SU-DHL-6 (cell line): ENCODE results near the gene ATP10A.

Experiments used
- H2AFZ ChIP-seq: fragments of 200-600 bp; sonication (generic); 2 replicates; pipeline ENCODE4 v1.6.1; 2014; ENCODE audit warnings: low read depth, mild to moderate bottlenecking, moderate library complexity, mixed read lengths, antibody characterized with exemption, low read length; ENCODE audit not compliant: severe bottlenecking
- H3F3A ChIP-seq: fragments of 200-600 bp; shearing (Covaris generic); 2 replicates; pipeline ENCODE4 v1.6.0; 2016; ENCODE audit warnings: antibody characterized with exemption, mild to moderate bottlenecking; ENCODE audit not compliant: insufficient read depth
- H3K27ac ChIP-seq: fragments of 200-600 bp; sonication (generic); 2 replicates; pipeline ENCODE4 v1.5.1; 2016; ENCODE audit warnings: low read depth, mild to moderate bottlenecking, low read length, moderate library complexity, mixed read lengths
- H3K27me3 ChIP-seq: fragments of 200-600 bp; sonication (generic), shearing (Covaris generic); 2 replicates; pipeline ENCODE4 v1.6.0; 2014; ENCODE audit warnings: mild to moderate bottlenecking, low read length
- H3K36me3 ChIP-seq: fragments of 200-600 bp; sonication (generic); 2 replicates; pipeline ENCODE4 v1.6.1; 2014; ENCODE audit warnings: mild to moderate bottlenecking, low read length, mixed read lengths
- H3K4me2 ChIP-seq: fragments of 300-600, 200-600 bp; shearing (Covaris generic), sonication (generic); 2 replicates; pipeline ENCODE4 v1.6.0; 2014; ENCODE audit warnings: low read length, low read depth, mild to moderate bottlenecking; ENCODE audit not compliant: poor library complexity, severe bottlenecking
- H3K4me3 ChIP-seq: fragments of 200-600 bp; sonication (generic); 2 replicates; pipeline ENCODE4 v1.5.1; 2014; ENCODE audit warnings: antibody characterized with exemption, low read length, mild to moderate bottlenecking, mixed read lengths; ENCODE audit not compliant: insufficient read depth, poor library complexity, severe bottlenecking
- H3K79me2 ChIP-seq: fragments of 200-600 bp; sonication (generic); 2 replicates; pipeline ENCODE4 v1.6.1; 2014; ENCODE audit warnings: mild to moderate bottlenecking, low read length, moderate library complexity; ENCODE audit not compliant: insufficient read depth
- H3K9ac ChIP-seq: fragments of 200-600 bp; sonication (generic); 2 replicates; pipeline ENCODE4 v1.7.0; 2014; ENCODE audit warnings: mild to moderate bottlenecking, low read length
- H3K9me2 ChIP-seq: fragments of 200-600 bp; sonication (generic); replicated peaks from 2 replicates; pipeline ENCODE4 v1.6.1; 2014; ENCODE audit warnings: low read length; ENCODE audit not compliant: insufficient read depth
- H3K9me3 ChIP-seq: fragments of 200-600 bp; sonication (generic); 2 replicates; pipeline ENCODE4 v1.6.1; 2014; ENCODE audit warnings: low read length, mixed read lengths; ENCODE audit not compliant: insufficient read depth
- H4K20me1 ChIP-seq: fragments of 200-600 bp; sonication (generic); 2 replicates; pipeline ENCODE4 v1.6.1; 2014; ENCODE audit warnings: low read depth, mild to moderate bottlenecking, antibody characterized with exemption, low read length, moderate library complexity, mixed read lengths
- CTCF ChIP-seq: fragments of 200-600 bp; sonication (generic); IDR thresholded peaks from one replicate; pipeline ENCODE4 v1.5.1; 2017; ENCODE audit warnings: antibody characterized with exemption, mild to moderate bottlenecking, low read length, moderate library complexity; ENCODE audit not compliant: insufficient read depth, poor library complexity, severe bottlenecking
- EZH2phosphoT487 ChIP-seq: fragments of 200-600 bp; sonication (generic), shearing (Covaris generic); conservative IDR thresholded peaks from 2 replicates; pipeline ENCODE4 v1.6.1; 2018; ENCODE audit warnings: mild to moderate bottlenecking, antibody characterized with exemption, low read length, moderate library complexity, mixed read lengths

The ATP10A gene

GRCh38 chr15:25838871-25839195 is 24.3 kb downstream of the ATP10A start:
- Histone ChIP-seq H3K79me2 (no peaks in the 10 kb centered on the region), H3K27me3 (no peaks in the 10 kb centered on the region), H3K27ac (no peak overlapping the region), H3F3A (no peaks in the 10 kb centered on the region), H4K20me1 (no peaks in the 10 kb centered on the region), H3K4me2 (no peak overlapping the region), H3K36me3 (no peaks in the 10 kb centered on the region), H3K9me2 (no peaks in the 10 kb centered on the region), H3K4me3 (no peak overlapping the region), H3K9me3 (no peaks in the 10 kb centered on the region), H3K9ac (no peak overlapping the region), H2AFZ (no peak overlapping the region)
- TF ChIP-seq EZH2phosphoT487 = no peak
- no peak for TF ChIP-seq CTCF

GRCh38 chr15:25838191-25838870 is 24.8 kb downstream of the ATP10A start:
- Histone ChIP-seq H3K9me2 (no peaks in the 10 kb centered on the region), H4K20me1 (no peaks in the 10 kb centered on the region), H3K4me3 (no peak overlapping the region), H3K79me2 (no peaks in the 10 kb centered on the region), H3K9ac (no peak overlapping the region), H3K9me3 (no peaks in the 10 kb centered on the region), H3K4me2 (no peak overlapping the region), H3K27ac (no peak overlapping the region), H3F3A (no peaks in the 10 kb centered on the region), H3K36me3 (no peaks in the 10 kb centered on the region), H2AFZ (no peak overlapping the region), H3K27me3 (no peaks in the 10 kb centered on the region)
- TF ChIP-seq EZH2phosphoT487 (no peak), CTCF (no peak)

- H3K4me2 ChIP-seq = no peak overlapping the region
- no peaks in the 10 kb centered on the region for H3K9me3 ChIP-seq
- H3K4me3 ChIP-seq = no peak overlapping the region
- TF ChIP-seq EZH2phosphoT487 (no peak), CTCF (no peak)
- no peaks in the 10 kb centered on the region for H3K9me2 ChIP-seq
- no peaks in the 10 kb centered on the region for H3K36me3 ChIP-seq
- no peaks in the 10 kb centered on the region for H3K79me2 ChIP-seq
- no peak overlapping the region for H3K9ac ChIP-seq
- H4K20me1 ChIP-seq = no peaks in the 10 kb centered on the region
- H3F3A ChIP-seq = no peaks in the 10 kb centered on the region
- no peak overlapping the region for H2AFZ ChIP-seq
- H3K27ac ChIP-seq = no peak overlapping the region
- H3K27me3 ChIP-seq = no peaks in the 10 kb centered on the region
These were observed 31.0 kb downstream of the ATP10A start for GRCh38 chr15:25832158-25832557.
